Endothelial cell of umbilical vein (primary cell): ENCODE results near the gene MAX.

ENCODE experiments used
- EZH2 ChIP-seq: IDR thresholded peaks from 2 replicates; pipeline ENCODE4 v1.6.1; 2012; ENCODE audit warnings: borderline replicate concordance, low read depth, mild to moderate bottlenecking, moderate library complexity, low read length, inconsistent platforms; ENCODE audit not compliant: severe bottlenecking
- FOS ChIP-seq: IDR thresholded peaks from 2 replicates; pipeline ENCODE4 v1.6.1; 2011; ENCODE audit warnings: mild to moderate bottlenecking, low read length, moderate library complexity, borderline replicate concordance; ENCODE audit not compliant: insufficient read depth
- JUN ChIP-seq: IDR thresholded peaks from 2 replicates; pipeline ENCODE4 v1.6.1; 2011; ENCODE audit warnings: borderline replicate concordance, low read depth; ENCODE audit not compliant: insufficient read length, insufficient read depth
- MYC ChIP-seq: IDR thresholded peaks from one replicate; pipeline ENCODE4 v1.6.1; 2011; ENCODE audit warnings: mild to moderate bottlenecking, low read depth, low read length
- POLR2A ChIP-seq: IDR thresholded peaks from 2 replicates; pipeline ENCODE4 v1.6.1; 2012; ENCODE audit warnings: low read depth, mild to moderate bottlenecking, control low read depth, low read length
- POLR2AphosphoS5 ChIP-seq: IDR thresholded peaks from 2 replicates; pipeline ENCODE4 v1.6.1; 2012; ENCODE audit warnings: low read depth, mild to moderate bottlenecking, control low read depth, low read length, moderate library complexity; ENCODE audit not compliant: insufficient read depth
- TF ChIP-seq, protein P1 (sequence below), 2 donors: IDR thresholded peaks; 1 replicate in 1 of 2; 2 replicates in 1 of 2; pipeline ENCODE4 v1.5.1; 2011; ENCODE audit warnings: low read length in 2 of 2, mild to moderate bottlenecking in 2 of 2, moderate library complexity in 2 of 2, control low read depth in 1 of 2, inconsistent platforms in 1 of 2, low read depth in 1 of 2; ENCODE audit not compliant: insufficient read depth in 1 of 2; ENCODE audit errors: extremely low read depth in 1 of 2
- TF ChIP-seq, protein P2 (sequence below): IDR thresholded peaks from 2 replicates; pipeline ENCODE4 v1.6.1; 2011; ENCODE audit not compliant: insufficient read depth, insufficient read length

DNA sequence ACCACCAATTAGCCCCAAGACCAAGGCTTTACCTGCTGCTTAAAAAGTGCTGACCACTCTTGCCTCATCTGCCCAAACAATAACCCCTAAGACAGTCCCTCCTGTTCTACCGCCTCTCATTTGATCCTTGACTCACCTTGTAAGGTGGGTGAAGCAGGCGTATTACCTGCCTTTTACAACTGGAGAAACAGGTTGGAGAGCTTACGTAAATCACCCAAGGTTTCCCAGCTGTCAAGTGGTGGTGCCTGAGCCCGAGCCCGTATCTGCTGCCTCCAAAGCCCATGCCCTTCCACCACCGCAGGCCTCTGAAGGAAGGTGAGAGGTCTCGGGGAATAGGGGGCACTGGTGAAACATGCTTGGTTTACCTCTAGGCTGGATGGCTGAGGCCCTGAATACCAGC lies 36.6 kb downstream of the MAX start:
- TF ChIP-seq, protein P1, sequence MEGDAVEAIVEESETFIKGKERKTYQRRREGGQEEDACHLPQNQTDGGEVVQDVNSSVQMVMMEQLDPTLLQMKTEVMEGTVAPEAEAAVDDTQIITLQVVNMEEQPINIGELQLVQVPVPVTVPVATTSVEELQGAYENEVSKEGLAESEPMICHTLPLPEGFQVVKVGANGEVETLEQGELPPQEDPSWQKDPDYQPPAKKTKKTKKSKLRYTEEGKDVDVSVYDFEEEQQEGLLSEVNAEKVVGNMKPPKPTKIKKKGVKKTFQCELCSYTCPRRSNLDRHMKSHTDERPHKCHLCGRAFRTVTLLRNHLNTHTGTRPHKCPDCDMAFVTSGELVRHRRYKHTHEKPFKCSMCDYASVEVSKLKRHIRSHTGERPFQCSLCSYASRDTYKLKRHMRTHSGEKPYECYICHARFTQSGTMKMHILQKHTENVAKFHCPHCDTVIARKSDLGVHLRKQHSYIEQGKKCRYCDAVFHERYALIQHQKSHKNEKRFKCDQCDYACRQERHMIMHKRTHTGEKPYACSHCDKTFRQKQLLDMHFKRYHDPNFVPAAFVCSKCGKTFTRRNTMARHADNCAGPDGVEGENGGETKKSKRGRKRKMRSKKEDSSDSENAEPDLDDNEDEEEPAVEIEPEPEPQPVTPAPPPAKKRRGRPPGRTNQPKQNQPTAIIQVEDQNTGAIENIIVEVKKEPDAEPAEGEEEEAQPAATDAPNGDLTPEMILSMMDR (IDR thresholded peaks at IDR 0.05; ENCODE audit: extremely low read depth in 1 of 2, insufficient read depth in 1 of 2, low read depth in 1 of 2, low read length in 2 of 2): no peak
- TF ChIP-seq POLR2A (no peak), POLR2AphosphoS5 (no peak), EZH2 (no peak), JUN (no peak), MYC (no peak), FOS (no peak)
- TF ChIP-seq, protein P2, sequence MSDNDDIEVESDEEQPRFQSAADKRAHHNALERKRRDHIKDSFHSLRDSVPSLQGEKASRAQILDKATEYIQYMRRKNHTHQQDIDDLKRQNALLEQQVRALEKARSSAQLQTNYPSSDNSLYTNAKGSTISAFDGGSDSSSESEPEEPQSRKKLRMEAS: no peak
